ENCODE results near the gene FFAR3.

DNA sequence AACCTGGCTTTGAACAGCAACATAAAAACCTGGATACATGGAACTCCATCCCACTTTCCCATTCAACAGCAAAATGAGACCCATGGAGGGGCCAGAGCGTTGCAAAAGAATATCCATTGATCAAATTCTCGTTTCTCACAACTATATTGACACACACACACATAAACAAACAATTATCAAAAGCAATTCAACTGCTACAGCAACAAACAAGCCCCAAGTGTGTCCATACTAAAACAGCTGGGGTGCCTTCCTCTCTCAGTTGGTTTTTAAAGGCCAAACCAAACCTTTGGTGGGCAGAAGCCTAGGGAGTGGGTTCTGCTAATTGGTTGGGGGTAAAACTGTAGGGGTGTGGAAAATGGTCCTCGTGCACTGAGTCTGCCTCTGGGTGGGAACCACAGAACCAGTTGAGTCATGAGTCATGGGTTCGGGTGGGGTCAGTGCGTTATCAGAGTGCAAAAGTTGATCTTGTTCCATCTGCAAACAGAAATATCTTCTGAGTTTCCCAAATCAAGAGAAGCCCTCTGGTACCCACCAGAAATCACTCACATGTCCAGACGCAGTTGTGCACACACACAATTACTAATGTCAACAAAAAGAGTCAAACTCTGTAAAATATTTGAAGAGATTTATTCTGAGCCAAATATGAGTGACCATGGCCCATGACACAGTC lies 31.1 kb downstream of the FFAR3 start:
- TF ChIP-seq, protein P1, sequence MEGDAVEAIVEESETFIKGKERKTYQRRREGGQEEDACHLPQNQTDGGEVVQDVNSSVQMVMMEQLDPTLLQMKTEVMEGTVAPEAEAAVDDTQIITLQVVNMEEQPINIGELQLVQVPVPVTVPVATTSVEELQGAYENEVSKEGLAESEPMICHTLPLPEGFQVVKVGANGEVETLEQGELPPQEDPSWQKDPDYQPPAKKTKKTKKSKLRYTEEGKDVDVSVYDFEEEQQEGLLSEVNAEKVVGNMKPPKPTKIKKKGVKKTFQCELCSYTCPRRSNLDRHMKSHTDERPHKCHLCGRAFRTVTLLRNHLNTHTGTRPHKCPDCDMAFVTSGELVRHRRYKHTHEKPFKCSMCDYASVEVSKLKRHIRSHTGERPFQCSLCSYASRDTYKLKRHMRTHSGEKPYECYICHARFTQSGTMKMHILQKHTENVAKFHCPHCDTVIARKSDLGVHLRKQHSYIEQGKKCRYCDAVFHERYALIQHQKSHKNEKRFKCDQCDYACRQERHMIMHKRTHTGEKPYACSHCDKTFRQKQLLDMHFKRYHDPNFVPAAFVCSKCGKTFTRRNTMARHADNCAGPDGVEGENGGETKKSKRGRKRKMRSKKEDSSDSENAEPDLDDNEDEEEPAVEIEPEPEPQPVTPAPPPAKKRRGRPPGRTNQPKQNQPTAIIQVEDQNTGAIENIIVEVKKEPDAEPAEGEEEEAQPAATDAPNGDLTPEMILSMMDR (IDR thresholded peaks at IDR 0.05): no peak
- no peak for TF ChIP-seq POLR2A (IDR thresholded peaks at IDR 0.05)
